Activated T-cell treated with anti-CD3 and anti-CD28 coated beads for 48 hours (primary cell): Measurements from ENCODE around the gene PIK3AP1.
"Not testable (repeated sequence)": the region's sequence is repeated elsewhere in the genome, so short reads cannot be mapped to it uniquely, and the experiment has no call there.

Experiments used
- DNase-seq: peaks from one replicate; pipeline ENCODE4 v3.0.0-alpha.2; 2020; ENCODE audit warnings: low read depth

The PIK3AP1 gene

GRCh38 chr10:96695975-96696634 lies 24.2 kb downstream of the PIK3AP1 start:
- DNase-seq = no peak

- no peak for DNase-seq
Observed at GRCh38 chr10:96695366-96695765, 24.9 kb downstream of the PIK3AP1 start.

- DNase-seq = no peak
Observed at GRCh38 chr10:96693431-96693830, 26.9 kb downstream of the PIK3AP1 start.

- no peak for DNase-seq
Observed at GRCh38 chr10:96692427-96692826, 27.9 kb downstream of the PIK3AP1 start.

GRCh38 chr10:96691761-96692160 lies 28.6 kb downstream of the PIK3AP1 start:
- DNase-seq = no peak

- DNase-seq = no peak
Observed at GRCh38 chr10:96690755-96691730, 29.3 kb downstream of the PIK3AP1 start.

- DNase-seq = no peak
Observed at GRCh38 chr10:96688789-96689188, 31.5 kb downstream of the PIK3AP1 start.

- no peak for DNase-seq
Observed at GRCh38 chr10:96687317-96688012, 32.8 kb downstream of the PIK3AP1 start.

- DNase-seq = no peak
Observed at GRCh38 chr10:96686514-96686913, 33.8 kb downstream of the PIK3AP1 start.

- DNase-seq = no peak
Observed at GRCh38 chr10:96685306-96685705, 35.0 kb downstream of the PIK3AP1 start.

GRCh38 chr10:96684826-96685225 lies 35.5 kb downstream of the PIK3AP1 start:
- DNase-seq = no peak

GRCh38 chr10:96683710-96684109 lies 36.6 kb downstream of the PIK3AP1 start:
- DNase-seq = no peak

- no peak for DNase-seq
Observed at GRCh38 chr10:96683065-96683464, 37.2 kb downstream of the PIK3AP1 start.

- DNase-seq = no peak
Observed at GRCh38 chr10:96681524-96681923, 38.8 kb downstream of the PIK3AP1 start.

GRCh38 chr10:96680463-96680862 lies 39.9 kb downstream of the PIK3AP1 start:
- not testable (repeated sequence) for DNase-seq

- DNase-seq = no peak
Observed at GRCh38 chr10:96678725-96679124, 41.6 kb downstream of the PIK3AP1 start.

- DNase-seq = no peak
Observed at GRCh38 chr10:96676272-96677112, 43.8 kb downstream of the PIK3AP1 start.

GRCh38 chr10:96675846-96676245 lies 44.5 kb downstream of the PIK3AP1 start:
- no peak for DNase-seq

- no peak for DNase-seq
Observed at GRCh38 chr10:96673318-96674099, 46.8 kb downstream of the PIK3AP1 start.

- no peak for DNase-seq
Observed at GRCh38 chr10:96672481-96673175, 47.7 kb downstream of the PIK3AP1 start.
